HG03469 (cell line): Measurements from ENCODE around the gene ANKRD52.
A peak's percentile ranks its signal among the peaks of the same experiment; 100 is the strongest.
"Not testable (repeated sequence)": the region's sequence is repeated elsewhere in the genome, so short reads cannot be mapped to it uniquely, and the experiment has no call there.

Source experiments
- ATAC-seq: cut with Tn5 transposase; IDR thresholded peaks from one replicate; pipeline ENCODE4 v1.9.1; 2021; ENCODE audit warnings: mild to moderate bottlenecking, moderate library complexity, moderate number of reproducible peaks; ENCODE audit not compliant: unreplicated experiment

The ANKRD52 gene

DNA sequence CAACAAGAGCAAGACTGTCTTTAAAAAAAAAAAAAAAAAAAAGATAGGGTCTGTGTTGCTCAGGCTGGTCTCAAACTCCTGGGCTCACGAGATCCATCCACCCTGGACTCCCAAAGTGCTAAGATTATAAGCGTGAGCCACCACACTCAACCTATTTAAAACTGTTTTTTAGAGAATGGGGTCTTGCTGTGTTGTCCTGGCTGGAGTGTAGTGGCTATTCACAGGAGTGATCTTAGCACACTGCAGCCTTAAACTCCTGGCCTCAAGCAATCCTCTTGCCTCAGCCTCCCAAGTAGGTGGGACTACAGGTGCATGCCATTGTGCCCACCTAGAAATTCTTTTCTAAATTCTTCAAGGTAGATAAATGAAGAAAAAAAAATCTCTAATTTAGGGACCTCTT, 16.1 kb upstream of the ANKRD52 start:
- ATAC-seq, result no peak

DNA sequence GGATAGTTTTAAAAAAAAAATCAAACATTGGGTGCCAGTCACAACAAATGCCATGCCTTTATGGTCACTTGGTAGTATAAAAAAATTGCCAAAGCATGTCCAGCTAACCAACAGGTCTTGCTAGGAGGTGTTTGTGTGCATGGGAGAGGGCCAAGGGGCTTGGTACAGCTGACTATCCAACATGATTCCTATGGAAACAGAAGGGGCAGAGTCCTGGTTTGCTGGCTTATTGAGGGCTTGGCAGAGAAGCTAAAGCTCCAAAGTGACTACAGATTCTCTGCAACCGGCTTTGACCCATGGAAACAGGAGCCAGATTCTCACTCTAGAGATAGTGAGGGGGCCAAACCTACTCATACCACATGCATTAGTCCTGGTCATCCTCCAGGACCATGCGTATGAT, 14.3 kb upstream of the ANKRD52 start:
- ATAC-seq, result not testable (repeated sequence)

DNA sequence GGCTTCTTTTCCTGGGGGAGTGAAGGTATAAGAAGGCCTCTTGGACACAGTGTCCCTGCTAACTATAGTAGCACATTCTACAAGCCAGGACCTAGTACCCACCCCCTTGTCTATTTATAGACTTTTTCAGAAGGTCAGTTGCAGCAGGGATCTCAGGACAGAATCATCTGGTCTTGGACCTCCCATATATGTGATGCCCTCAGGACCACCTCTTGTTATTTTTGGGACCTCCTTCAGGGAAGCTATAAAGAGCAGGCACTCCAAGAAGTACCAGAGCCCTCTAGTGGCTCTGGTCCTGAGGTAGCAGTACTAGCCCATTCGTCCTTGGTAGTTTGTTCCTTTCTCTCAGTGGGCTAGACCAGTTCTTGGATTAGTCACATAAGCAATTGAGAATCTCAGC, 12.8 kb upstream of the ANKRD52 start:
- no peak for ATAC-seq

DNA sequence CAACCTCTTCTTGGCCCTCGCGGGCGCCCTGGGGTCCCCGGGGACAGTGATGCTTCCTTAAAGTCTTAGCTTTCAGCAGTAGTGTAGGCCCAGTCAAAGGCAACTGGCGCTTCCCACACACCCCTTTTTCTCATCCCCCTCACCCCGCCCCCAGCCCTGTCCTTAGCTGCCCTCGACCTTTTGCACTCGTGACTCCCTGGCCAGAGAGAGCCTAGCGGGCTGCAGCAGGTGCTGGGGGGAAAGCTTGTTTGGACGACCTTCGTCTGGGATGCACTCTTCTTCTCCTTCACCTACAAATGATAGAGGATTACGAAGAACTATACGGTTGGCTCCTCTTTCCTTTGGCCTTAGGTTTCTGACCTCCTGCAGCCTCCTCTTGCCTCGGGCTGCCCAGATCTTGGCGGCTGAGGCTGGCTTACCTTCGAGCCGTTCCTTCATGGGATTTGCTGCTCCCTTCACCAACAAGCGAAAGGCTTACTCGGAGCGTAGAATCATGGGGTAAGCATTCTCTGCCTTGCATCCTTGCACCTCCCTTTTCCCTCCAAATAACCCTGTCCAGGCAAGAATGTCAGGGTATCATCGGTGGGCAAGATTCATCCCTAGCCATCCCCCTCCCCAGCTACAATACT, 9.4 kb upstream of the ANKRD52 start:
- no peak for ATAC-seq

DNA sequence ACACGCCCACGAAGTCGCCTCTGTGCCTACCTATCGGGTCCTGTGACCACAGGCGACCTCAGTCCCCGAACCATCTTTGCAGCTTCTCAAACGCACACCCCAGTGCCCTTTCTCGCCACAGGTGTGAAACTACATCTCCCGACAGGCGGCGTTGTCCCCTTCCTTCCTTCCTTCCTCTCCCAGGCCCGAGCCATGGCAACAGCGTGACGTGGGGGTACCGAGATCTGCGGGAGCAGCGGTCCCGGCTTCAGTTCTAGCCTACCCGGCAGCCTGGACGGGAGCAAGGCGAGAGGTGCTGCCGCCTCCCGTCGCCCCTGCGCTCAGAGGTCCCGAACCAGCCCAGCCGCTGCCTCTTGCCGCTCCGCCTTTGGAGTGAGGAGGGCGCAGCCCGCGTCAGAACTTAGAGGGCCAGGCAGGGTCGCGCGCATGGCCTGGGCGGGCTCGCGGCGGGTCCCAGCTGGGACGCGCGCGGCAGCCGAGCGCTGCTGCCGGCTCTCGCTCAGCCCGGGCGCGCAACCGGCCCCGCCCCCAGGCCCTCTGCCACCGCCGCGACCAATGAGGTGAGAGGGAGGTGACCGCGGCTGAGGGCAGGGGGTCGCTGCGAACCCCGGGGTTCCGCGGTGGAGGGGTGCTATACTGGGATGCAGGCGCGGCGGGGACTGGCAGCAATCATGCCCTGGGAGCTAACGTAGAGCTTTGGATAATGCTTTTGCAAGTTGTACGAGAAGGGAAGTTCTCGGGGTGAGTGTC, 8.7 kb upstream of the ANKRD52 start, which contains the start of gene COQ10A:
COQ10A (plus strand) TSS at position 250 of the 750 bp plus-strand sequence; CDS start at position 427, 177 bp downstream.
- ATAC-seq, result peak; percentile 66

DNA sequence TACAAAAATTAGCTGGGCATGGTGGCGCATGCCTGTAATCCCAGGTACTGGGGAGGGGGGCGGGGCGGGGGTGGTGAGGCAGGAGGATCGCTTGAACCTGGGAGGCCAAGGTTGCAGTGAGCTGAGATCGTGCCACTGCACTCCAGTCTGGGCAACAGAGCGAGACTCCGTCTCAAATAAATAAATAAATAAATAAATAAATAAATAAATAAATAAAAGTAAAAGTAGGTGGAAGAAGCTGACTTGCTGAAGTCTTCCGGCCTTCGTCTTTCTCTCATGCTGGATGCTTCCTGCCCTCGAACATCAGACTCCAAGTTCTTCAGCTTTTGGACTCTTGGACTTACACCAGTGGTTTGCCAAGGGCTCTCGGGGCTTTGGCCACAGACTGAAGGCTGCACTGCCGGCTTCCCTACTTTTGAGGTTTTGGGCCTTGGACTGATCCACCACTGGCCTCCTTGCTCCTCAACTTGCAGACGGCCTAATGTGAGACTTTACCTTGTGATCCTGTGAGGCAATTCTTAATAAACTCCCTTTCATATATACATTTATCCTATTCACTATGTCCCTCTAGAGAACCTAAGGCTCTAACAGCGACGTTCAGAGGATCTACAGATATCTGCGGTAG, 8.0 kb upstream of the ANKRD52 start:
- ATAC-seq, result not testable (repeated sequence)

GRCh38 chr12:56262955-56263354, 4.8 kb upstream of the ANKRD52 start:
- ATAC-seq, result not testable (repeated sequence)

- ATAC-seq, result no peak
Measured at GRCh38 chr12:56261503-56262232, 3.5 kb upstream of the ANKRD52 start.

- no peak for ATAC-seq
Measured at GRCh38 chr12:56260921-56261320, 2.7 kb upstream of the ANKRD52 start.

GRCh38 chr12:56260380-56260779, 2.2 kb upstream of the ANKRD52 start:
- no peak for ATAC-seq

- ATAC-seq, result no peak
Measured at GRCh38 chr12:56258820-56259183, 618 bp upstream of the ANKRD52 start.

DNA sequence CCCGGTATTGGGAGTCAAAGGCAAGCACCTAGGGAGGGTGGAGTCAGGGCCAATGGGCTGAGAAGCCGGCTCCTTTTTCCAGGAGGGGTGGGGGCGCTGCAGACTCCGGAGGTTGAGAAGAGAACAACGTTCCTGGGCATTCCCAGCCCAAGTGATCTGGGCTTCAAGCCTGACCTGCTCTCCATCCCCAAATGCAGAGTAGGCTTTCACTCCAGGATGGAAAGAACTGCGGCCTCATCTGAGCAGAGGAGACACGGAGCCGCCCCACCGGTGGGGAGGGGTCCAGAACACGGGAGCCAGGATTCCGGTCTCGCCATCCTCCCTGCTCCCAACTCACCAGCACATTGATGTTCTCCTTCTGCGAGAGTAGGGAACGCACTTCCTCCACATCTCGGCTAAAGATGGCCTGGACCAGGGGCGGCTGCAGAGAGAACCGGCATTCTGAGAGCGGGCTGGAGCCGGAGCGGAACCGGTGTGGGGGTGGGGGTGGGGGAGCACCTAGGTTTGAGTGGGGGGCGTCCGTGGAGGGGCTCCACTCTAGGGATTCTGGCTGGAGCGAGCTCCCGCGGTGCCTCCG, 605 bp downstream of the ANKRD52 start:
- ATAC-seq, result no peak

DNA sequence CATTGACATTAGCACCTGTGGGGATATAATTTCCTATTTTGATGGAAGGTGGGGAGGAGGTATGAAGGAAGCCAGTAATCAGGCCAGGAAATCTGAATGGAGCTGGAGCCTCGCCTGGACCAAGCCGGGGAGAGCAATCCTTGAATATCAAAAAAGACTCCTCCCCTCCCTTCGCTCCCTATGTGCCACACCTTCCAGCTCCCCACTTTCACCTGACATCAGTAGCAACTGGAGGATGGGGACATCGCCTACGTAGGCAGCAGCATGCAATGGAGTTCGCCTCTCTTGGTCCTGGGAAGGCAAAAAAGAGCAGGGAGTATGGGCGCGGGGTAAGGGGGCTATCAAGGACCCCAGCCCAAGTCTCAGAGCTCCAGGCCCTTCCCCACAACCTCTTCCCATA, 1.1 kb downstream of the ANKRD52 start:
- no peak for ATAC-seq

DNA sequence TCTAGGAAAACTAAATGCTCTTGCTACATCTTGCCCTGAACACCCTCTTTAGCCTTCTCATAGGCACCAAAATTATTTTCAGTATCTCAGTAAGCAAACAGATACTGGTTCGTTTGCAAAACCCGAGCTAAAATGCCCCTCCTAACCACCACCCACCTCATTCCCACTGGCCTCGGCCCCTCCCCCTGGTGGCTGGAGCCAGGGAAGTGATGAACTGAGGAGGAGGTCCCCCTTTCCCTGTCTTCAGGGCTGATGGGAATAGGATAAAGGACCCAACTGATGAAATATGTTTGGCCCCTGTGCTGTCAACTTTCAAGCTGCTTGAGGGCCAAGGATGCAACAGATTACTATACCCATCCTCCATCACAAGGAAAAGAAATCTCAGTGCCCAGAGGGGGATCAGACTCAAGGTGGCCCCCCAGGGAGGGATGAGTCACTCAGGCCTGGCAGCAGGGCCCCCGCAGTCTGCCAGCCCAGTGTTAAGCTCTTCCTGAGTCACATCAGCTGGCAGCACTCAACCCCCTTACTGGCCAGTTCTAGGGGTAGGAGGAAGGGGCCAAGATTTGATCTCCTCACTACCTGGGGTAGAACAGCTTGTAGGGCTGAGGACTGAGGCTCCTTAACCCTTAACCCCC, 1.7 kb downstream of the ANKRD52 start:
- ATAC-seq, result no peak

DNA sequence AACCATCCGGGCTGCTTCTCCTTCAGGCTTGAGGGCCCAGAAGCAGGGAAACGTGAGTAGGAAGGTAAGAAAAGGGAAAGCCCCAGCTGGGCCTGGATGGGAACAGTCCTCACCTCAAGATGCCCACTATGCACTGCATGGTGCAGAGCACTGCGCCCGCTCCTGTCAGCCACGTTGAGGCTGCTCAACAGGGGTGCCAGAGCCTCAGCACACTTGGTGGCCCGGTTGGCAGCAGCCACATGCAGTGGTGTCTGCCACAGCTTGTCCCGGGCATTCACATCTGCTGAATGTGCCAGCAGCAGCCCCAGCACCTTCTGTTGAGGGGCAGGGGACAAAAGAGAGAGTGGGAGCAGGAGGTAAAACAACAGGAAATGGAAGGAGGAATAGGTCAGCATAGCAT, 2.5 kb downstream of the ANKRD52 start:
- ATAC-seq, result no peak

GRCh38 chr12:56253091-56253490, 5.1 kb downstream of the ANKRD52 start:
- no peak for ATAC-seq

DNA sequence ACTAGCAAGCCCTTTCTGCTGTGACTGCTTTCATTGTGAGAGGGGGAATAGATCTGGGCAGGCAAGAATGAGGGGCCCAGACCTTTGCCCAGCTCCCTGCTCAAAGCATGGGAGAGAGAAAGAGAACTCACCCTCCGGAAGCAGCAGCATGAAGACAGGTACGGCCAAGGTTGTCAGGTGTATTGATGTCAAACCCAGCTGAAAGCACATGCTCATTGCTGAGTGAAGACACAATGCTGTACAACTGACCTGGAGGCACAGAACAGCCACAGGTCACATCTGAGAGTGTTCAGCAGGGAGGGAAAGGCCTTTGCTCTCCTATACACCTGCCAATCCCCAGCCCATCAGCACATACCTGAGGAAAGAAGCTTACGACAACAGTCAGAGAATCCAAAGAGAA, 5.5 kb downstream of the ANKRD52 start:
- ATAC-seq, result no peak

- ATAC-seq, result no peak
Measured at GRCh38 chr12:56248711-56249110, 9.5 kb downstream of the ANKRD52 start.

- ATAC-seq, result no peak
Measured at GRCh38 chr12:56247923-56248322, 10.3 kb downstream of the ANKRD52 start.

DNA sequence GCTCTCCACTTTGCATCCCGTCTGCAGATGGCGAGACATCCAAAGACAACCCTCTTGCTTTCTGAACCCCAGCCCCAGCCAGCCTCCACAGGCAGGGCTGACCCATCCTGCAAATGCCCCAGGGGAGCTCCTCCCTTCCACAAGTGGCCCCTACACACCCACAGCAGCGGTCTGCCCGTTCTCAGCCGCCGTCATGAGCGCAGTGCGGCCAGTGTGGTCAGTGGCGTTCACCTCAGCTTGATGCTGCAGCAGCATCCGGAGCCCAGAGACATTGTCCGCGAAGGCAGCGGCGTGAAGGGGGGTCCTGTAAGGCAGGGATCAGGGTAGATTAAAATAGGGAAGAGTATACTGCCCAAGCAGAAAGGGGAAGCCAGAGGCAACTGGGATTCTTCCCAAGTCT, 13.7 kb downstream of the ANKRD52 start:
- no peak for ATAC-seq
